Measurements from ENCODE around the gene ANKRD44.
"Not testable (repeated sequence)": the region's sequence is repeated elsewhere in the genome, so short reads cannot be mapped to it uniquely, and the experiment has no call there.

ANKRD44 gene

DNA sequence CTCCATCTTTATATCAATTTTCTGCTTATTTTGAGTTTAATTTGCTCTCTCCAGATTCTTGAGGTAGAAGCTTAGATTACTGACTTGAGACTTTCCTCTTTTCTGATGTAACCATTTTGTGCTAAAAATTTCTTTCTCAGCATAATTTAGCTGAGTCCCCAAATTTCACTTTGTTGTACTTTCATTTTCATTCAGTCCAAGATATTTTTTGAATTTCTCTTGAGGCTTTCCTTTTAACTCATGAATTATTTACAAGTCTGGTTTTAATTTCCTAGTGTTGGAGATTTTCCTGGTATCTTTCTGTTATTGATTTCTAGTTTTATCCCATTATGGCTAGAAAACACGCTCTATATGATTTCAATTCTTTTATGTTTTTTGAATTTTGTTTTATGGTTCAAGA lies 239.4 kb downstream of the ANKRD44 start:
- no peak for DNase-seq

DNA sequence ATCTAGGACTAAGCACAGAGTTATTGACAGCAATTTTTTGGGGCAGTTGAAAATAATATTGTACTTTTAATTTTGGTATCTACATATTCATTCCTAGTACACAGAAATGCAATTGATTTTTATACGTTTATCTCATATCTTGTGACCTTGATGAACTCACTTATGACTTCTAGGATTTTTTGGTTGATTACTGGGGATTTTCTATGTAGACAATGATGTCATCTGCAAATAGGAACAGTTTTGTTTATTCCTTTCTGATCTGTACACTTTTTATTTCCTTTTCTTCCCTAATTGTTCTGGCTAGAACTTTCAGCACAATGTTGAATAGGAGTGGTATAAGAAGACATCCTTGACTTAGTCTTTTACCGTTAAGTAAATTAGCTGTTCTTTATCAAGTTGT lies 240.6 kb downstream of the ANKRD44 start:
- DNase-seq, result no peak

DNA sequence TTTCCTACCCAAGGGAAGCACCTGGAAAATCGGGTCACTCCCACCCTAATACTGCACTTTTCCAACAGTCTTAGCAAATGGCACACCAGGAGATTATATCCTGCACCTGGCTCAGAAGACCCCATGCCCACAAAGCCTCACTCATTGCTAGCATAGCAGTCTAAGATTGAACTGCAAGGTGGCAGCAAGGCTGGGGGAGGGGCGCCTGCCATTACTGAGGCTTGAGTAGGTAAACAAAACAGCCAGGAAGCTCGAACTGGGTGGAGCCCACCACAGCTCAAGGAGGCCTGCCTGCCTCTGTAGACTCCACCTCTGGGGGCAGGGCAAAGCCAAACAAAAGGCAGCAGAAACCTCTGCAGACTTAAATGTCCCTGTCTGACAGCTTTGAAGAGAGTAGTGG lies 248.0 kb downstream of the ANKRD44 start:
- DNase-seq, result peak; percentile 17

DNA sequence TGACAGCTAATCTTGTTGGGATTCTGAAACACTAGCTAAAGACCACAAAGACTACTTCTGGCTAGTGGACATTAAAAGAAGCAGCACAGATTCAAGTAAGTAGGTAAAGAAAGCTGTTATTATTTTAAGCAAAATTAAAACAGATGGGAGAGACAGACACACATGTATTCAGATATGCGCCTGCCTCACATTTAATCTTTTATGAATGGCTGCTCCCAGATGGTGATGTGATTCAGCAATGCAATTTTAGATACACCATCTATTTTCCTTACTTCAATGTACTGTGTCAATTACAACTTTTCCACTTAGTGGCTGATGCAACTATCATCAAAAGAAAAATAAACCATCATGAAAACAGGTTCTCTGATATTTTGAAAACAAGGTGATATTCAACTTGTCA lies 251.1 kb downstream of the ANKRD44 start:
- no peak for DNase-seq

DNA sequence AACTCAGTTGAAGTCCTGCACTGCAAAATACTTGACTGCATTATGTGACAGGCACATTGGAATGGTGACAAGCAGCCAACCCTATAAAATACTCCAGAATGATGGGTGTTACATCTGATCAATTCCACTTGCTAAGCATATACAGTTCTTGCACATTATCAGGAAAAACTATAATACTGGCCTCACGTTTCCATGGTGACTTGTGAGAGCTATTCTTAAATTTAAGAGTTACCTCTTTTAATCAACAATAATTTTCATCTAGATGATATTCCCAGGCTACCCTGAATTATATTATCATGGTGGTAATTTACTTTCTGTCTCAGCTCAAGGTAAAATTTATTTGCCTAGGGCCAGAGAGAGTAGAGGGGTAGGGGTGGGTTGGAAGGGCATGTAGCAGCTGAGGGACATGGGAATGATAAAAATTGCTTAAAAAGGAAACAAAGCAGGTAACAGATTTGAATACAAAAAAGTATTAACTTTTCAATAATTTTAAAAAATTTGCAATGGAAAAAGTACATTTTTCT lies 251.7 kb downstream of the ANKRD44 start:
- no peak for DNase-seq

DNA sequence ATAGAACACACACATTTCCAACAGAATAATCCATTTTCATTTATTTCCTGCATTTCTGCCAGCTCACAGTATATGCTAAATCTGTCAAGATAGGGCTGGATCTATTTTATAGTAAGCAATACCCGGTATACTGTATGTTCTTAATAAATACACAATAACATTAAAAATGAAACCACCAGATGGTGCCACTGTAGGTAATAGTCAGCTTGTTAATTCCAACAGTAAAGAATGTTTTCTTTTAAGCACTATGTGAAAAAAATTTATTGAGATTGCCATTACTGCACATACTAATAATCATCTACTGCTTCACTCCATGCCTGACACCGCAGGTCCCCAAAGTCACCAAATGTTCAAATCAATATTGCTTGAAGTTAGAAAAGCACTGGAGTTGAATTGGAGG lies 252.6 kb downstream of the ANKRD44 start:
- no peak for DNase-seq

DNA sequence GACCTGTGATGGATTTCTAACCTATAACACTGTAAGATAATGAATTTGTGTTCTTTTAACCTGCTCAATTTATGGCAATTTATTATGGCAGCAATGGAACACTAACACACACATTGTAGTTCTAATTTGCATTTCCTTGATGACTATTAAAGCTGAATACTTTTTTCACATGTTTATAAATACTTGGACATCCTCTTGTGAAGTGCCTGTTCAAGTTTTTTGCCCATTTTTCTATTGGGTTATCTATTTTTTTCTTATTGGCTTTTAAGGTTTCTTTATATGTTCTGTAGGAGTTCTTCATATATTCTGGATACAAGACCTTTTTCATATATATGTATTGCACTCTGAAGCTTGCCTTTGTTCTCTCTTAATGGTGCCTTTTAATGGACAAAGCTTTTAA lies 255.5 kb downstream of the ANKRD44 start:
- no peak for DNase-seq

DNA sequence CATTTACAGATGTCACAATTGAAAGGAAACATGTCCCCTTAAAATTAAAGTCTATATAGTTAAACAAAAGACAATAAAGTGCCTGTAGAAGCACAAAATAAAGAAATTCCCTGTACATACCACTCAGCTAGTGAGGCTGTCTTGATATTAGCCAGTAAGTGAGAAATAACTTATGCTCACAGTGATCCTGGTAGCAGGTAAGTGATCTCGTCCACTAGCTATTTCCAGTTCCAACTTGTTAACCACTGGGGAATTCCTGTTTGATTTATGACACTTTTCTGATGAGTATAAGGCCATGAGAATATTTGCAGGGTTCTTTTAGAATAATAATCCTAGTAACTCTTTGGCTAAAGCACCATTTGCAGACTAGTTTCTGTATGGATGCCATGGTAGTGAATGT lies 256.1 kb downstream of the ANKRD44 start:
- no peak for DNase-seq

DNA sequence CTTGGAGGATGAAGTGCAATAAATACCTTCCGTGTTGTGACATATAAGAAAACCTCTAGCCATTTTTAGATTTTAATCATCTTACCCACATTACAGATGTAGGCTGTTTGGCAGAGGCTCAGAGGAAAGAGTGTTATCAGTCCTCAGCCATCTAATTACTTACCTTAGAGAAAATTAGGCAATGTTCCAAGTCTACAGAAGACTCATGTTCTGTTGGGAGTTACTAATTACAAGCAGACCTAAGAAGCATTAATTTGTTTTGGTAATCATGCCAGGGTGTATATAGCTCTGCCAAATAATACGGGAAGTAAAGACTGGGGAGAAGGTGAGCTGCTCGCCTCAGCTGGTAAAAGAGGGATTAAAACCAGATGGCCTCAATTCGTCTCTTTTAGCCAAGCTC lies 258.2 kb downstream of the ANKRD44 start:
- DNase-seq, result no peak

DNA sequence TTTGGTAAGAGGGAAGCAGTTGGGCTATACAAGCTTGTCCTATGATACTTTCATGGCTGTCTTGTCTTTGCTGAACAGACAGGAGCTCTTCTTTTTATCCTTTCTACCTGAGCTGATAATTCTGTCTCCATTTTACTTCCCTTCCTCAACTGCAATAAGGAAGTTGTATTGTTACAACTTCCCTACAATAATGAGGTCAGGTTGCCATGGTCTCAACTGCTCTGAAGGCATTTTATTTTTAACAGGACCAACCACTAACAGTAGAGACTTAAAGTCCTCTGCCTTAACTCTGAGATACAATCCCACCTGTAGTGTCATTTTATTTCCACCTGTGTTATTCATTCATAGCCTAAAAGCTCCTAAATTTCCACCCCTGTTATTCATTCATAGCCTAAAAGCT lies 265.5 kb downstream of the ANKRD44 start:
- no peak for DNase-seq

DNA sequence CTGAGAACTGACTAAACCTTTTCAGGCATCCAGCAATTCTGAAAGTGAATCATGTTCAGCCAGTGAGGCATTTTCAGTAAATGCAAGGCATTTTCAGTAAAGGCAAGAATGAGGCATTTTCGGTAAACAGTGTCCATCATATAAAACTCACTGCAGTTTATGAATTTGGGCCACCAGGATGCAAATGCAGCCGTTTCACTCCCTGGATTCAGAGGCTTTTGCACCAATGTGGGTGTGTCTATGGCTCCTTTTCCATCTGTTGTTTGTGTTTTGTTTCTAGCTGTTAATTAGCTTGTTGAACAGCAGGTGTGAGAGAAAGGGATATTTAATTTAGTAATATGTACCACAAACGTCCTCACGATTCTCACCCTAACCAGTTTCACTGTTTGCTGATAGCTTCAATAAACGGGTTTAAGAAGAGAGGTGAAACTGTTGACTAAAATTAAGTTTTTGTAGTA lies 267.8 kb downstream of the ANKRD44 start:
- no peak for DNase-seq

DNA sequence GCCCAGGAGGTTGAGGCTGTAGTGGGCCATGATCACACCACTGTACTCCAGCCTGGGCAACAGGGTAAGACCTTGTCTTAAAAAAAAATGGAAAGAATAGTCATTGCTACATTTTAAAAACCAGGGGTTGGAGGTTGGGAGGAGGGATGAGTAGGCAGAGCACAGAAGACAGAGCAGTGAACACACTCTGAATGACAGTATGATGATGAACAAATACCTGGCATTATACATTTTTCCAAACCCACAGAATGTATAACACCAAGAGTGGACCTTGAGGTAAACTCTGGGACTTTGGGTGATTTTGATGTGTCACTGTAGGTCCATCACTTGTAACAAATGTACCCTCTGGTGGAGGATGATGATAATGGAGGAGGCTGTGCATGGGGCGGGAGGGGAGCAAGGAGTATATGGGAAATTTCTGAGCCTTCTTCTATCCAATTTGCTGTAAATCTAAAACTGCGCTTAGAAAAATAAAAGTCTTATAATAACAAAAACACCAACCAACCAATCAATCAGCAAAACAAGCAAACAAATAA lies 272.6 kb downstream of the ANKRD44 start:
- DNase-seq, result no peak

DNA sequence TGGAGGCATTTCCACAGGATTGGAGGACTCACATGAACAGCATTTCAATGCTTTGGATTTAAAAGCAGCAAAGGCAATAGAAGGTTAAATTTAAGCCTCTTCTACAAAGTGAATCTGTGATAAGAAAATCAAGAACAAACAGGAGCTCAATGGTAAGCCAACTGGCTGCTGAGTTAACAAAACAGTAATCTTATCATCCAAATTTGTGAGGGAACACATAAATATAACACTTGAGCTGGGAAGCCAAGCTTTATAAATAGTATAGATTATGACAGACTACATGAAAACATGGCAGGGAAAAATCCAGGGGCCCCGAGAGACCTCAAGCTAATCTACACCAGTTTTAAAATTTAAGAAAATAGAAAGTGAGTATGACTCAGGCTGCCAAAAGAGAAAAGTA lies 275.6 kb downstream of the ANKRD44 start:
- no peak for DNase-seq

DNA sequence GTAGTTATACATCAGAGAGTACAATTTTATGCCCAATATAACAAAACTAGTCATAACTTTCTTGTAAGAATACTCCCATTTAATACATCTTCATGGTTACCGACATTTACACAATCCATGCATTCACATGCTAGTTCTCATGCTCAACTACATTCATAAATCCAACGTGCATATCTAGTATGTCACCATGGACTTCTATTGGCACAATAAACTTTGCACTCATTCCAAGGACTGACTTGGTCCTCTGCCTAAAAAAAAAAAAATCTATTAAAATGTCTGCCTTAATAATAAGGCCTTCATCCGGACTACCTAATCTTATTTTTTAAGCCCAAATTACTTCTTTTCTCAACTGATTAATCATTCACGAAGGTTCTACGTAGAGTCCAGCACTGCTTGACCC lies 276.3 kb downstream of the ANKRD44 start:
- DNase-seq, result no peak

DNA sequence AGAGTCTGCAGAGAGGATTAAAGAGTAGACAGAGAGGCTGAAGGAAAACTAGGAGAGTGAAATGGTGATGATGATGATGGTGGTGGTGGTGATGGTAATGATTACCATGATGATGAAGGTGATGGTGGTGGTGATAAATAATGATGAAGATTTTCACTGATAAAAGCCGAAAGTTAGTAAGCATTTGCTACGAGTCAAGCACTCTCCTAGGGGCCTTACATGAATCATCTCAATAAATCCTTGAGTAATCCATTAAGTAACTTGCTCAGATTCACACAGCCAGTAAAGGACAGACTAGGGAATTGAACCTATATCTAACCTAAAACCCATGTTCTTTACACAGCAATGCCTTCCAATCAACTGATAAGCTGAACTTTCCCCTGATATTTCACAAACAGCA lies 277.4 kb downstream of the ANKRD44 start:
- DNase-seq, result no peak

DNA sequence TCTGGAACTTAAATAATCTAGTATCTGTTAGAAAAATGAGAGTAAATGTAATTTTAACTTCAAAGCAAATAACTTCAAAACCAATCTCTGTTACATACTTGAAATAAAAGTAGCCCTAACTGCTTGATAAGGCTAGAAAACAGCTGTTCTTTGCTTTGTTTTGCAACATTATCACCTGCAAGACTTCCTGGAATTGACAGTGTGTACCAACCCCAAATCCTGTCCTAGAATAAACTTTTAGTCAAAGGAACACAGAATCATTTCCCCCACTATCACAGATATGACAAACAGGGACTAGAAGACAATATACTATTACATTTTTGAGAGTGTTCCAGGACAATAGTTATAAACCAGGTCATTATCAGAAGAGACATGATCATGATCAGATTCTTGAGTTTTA lies 278.8 kb downstream of the ANKRD44 start:
- no peak for DNase-seq

DNA sequence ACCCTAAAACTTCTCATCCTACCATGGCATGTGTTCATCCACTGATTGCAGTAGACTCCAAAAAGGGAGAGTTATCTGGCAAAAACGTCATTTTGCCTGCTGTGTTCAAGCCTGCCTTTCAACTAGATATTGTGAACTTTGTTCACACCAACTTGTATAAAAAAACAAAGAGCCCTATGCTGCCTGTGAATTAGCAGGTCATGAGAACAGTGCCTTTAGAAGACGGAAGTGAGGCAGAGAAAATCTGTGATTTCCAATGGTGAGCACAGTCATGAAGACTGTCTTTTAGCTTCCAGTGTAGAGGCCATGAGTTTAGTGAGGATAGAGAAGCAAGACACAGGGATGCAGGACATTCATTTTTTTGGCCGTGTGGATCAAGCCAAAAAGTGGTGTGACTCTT lies 280.5 kb downstream of the ANKRD44 start:
- DNase-seq, result no peak

DNA sequence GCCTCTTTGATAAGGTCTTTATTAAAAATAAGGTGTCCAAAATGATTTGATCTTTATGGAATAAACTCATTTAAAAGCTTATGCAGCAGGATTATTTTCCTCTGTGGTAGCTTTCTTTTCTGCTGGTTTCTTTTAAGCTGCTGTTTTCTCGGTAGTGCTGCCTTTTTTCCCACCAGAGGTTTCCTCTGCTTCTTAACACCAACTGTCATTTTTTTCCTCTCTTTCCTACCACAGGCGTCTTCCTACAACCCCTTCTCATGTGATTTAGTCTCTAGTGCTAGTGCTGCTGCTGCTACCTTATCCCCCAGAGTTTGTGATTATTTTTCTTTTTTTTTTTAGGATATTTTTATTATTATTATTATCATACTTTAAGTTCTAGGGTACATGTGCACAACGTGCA lies 281.9 kb downstream of the ANKRD44 start:
- no peak for DNase-seq

DNA sequence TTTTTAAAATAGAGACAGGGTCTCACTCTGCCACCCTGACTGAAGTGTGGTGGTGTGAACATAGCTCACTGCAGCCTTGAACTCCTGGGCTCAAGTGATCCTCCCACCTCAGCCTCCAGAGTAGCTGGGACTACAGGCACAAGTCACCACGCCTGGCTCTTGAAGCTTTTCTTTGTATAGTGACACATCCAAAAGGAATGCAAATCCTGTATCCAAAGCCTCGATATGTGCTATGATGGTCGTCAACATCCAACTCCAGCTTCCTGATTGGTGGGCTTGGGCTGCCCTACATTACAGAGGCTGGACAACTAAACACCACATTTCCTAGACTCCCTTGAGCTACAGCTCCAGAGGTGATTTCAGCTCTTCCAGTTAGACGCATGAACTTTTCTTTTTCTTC lies 282.4 kb downstream of the ANKRD44 start:
- DNase-seq, result no peak

DNA sequence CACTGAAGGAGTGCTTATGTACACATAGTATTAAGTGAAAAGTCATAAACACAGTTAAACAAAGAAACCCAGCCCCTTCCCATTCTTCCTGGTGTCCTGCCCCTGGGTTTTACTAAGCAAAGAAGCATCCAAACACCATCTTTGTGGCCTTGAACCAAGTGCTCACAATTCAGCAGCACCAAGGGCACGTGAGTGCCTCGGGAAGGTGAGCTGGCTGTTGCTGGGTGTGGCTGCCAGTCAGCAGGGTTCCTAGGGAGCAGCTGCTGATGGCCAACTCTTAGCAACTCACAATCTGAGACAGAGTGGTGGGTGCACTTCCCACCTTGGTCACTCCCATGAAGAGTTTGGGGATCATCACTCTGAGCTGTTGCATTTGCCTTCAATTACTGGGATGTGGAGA lies 286.4 kb downstream of the ANKRD44 start:
- no peak for DNase-seq

DNA sequence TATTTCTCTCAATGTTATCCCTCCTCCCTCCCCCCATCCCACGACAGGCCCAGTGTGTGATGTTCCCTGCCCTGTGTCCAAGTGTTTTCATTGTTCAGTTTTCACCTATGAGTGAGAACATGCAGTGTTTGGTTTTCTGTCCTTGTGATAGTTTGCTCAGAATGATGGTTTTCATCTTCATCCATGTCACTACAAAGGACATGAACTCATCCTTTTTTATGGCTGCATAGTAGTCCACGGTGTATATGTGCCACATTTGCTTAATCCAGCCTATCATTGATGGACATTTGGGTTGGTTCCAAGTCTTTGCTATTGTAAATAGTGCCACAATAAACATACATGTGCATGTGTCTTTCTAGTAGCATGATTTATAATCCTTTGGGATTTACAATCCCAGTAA lies 289.7 kb downstream of the ANKRD44 start:
- not testable (repeated sequence) for DNase-seq

DNA sequence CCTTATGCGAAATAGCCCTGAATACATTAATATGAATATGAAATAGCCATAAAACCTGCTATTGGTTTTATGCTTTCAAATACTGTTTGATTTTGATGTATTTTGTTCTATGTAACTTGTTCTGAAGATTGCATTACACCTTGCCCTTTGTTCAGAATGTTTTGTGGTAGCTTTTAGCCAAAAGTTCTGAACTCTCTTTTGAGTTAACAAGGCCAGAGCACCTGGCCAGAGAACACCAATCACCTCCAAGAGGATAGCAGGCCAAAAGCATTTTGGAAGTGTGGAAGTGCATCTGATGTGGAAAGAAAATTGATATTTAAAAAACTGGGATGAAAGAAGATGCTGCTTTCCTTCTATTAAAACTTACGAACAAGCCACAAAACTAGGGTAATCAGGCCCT lies 297.5 kb downstream of the ANKRD44 start:
- no peak for DNase-seq

DNA sequence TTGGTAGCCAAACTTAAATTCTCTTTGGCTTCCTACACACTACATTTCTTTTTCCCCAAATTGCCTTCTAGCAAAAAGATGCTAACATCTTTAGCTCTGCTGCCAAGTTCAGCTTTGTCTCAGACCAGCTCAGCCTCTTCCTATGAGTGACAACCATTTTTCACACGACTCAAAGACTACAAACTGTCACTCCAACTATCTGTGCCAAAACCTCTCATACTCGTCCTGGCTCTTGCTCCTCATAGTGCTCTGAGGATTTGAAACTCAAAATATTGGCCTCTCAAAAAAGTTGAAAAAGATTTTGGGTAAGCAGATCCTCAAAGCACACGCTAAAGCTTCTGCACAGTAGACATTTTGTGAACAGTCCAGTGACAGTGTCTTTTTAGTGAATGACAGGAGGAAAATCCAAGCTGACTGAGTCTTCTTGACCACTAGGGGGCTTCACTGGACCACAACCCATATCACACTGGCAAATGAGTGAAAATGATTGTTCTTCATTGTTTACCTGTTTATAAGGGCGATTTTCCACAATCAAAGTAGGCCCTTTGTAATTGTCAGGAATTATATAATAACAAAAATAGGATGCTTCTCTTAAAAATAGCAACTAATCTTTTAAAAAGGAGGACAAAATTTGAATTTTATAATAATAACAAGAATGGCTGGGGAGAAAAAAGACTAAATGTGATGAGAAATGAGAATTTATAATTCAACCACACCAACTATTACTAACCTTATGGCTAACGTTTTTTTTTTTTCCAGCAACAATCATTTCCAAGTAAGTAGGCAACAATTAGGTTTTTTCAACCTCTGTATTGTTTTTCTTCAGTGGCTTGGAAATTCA lies 298.6 kb downstream of the ANKRD44 start:
- no peak for DNase-seq

DNA sequence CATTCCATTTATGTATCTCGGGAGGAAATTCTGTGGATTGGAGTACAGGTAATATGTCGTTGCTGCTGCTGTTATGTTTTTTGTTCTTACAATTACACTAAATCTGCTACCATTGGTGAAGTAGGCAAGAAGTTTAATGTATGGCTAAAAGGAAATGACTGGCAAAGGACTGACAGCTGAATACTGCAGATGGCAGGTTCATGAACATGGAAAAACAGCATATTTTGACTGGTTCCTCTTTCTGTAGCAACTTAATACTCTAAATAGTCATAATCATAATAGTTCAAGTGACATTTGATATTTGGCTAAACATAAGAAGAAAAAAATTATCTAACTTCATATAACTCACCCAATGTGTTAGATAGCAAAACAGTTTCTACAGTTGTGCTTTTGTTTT lies 299.6 kb downstream of the ANKRD44 start:
- no peak for DNase-seq

Data from T-helper 9 cell (primary cell).